ENCODE results near the gene S1PR1.

GRCh38 chr1:101280942-101281654 lies 44.3 kb downstream of the S1PR1 start:
- TF ChIP-seq CTCF (IDR thresholded peaks at IDR 0.05) (no peak), POLR2A (IDR thresholded peaks at IDR 0.05) (no peak), EP300 (IDR thresholded peaks at IDR 0.05) (no peak)

All from sigmoid colon (tissue), 4 donors.